Lung (tissue), 12 donors: ENCODE results near the gene HOXD11. TPM values are rescaled to one million over a fixed set of nuclear protein-coding genes. Genes with fewer than 3 reads are reported as not detected.

Experiments used
- ATAC-seq: fragments of 200-7000 bp; cut with Tn5 transposase; one replicate; pipeline ENCODE4 v1.9.1; 2020; ENCODE audit warnings: moderate number of reproducible peaks; ENCODE audit not compliant: insufficient read depth, low FRiP score
- DNase-seq, 3 donors: peaks; one replicate each; pipeline ENCODE4 v3.0.0-alpha.2; 2013 to 2017
- H3K27ac ChIP-seq, 2 donors: one replicate each; pipeline ENCODE4 v1.5.1; 2013; ENCODE audit warnings: mild to moderate bottlenecking in 2 of 2, moderate library complexity in 2 of 2, control low read depth in 1 of 2, inconsistent platforms in 1 of 2, low read depth in 1 of 2, low read length in 1 of 2
- H3K27me3 ChIP-seq, 3 donors: one replicate each; pipeline ENCODE4 v1.5.1; 2013; ENCODE audit warnings: low read length in 2 of 3; ENCODE audit not compliant: control insufficient read depth in 3 of 3, insufficient read depth in 3 of 3
- H3K36me3 ChIP-seq, 4 donors: one replicate each; pipeline ENCODE4 v1.5.1; 2013; ENCODE audit warnings: low read length in 4 of 4, mild to moderate bottlenecking in 1 of 4, moderate library complexity in 1 of 4; ENCODE audit not compliant: control insufficient read depth in 4 of 4, insufficient read depth in 4 of 4
- H3K4me1 ChIP-seq, 5 donors: one replicate each; pipeline ENCODE4 v1.5.1; 2013; ENCODE audit warnings: low read length in 5 of 5, mild to moderate bottlenecking in 2 of 5, moderate library complexity in 1 of 5; ENCODE audit not compliant: control insufficient read depth in 5 of 5, insufficient read depth in 5 of 5
- H3K4me3 ChIP-seq: one replicate; pipeline ENCODE4 v1.5.1; 2013; ENCODE audit warnings: mild to moderate bottlenecking, control low read depth, moderate library complexity
- H3K9ac ChIP-seq, 2 donors: one replicate each; pipeline ENCODE4 v1.5.1; 2013; ENCODE audit warnings: low read length in 2 of 2, control low read depth in 1 of 2; ENCODE audit not compliant: insufficient read depth in 1 of 2
- H3K9me3 ChIP-seq, 4 donors: one replicate each; pipeline ENCODE4 v1.5.1; 2013; ENCODE audit warnings: low read length in 3 of 4, mild to moderate bottlenecking in 1 of 4, moderate library complexity in 1 of 4; ENCODE audit not compliant: control insufficient read depth in 4 of 4, insufficient read depth in 3 of 4
- CTCF ChIP-seq: IDR thresholded peaks from 2 replicates; pipeline ENCODE4 v1.5.1; 2012; ENCODE audit warnings: mild to moderate bottlenecking; ENCODE audit errors: control extremely low read depth, extremely low read depth
- WGBS, 2 donors: extraction: QIAGEN DNeasy Blood & Tissue Kit; methylation state at CpG; one replicate each; pipeline ENCODE4 v1.1.7; 2013; 5-methylcytosine and 5-hydroxymethylcytosine counted together
- polyA plus RNA-seq, 2 donors: library from polyadenylated mRNA; stranded (reverse); fragments of 200-250 nt; gene quantifications; one replicate each; pipeline ENCODE4 v1.2.1, GENCODE V29; 2013
- total RNA-seq, 2 donors: library from RNA; depleted of rRNA in 1 of 2; stranded (reverse); fragments of >200 nt in 1 of 2; gene quantifications; one replicate each; pipeline ENCODE4 v1.2.1, GENCODE V29; 2014 to 2021
- donor health status: control.
- donor health status: control.
- donor health status: Bipolar disorder and iron deficiency.
- donor health status: healthy.
- donor health status: DM: yes; HTN: yes; CAD: no.

Gene HOXD11
- total and polyA plus RNA-seq, 4 donors, result not detected

GRCh38 chr2:176127774-176128072, 20.6 kb downstream of the HOXD11 start:
- Histone ChIP-seq H3K9ac (no peak overlapping the region), H3K4me3 (no peak overlapping the region), H3K27me3 (peaks cover 23 to 85% (median 84%) of the 10 kb centered on the region in 3 donors), H3K4me1 (peaks cover 0 to 15% (median 8%) of the 10 kb centered on the region in 5 donors), H3K27ac (no peak overlapping the region), H3K36me3 (no peaks in the 10 kb centered on the region), H3K9me3 (peaks cover 0 to 7% (median 0%) of the 10 kb centered on the region in 4 donors)
- ATAC-seq, result no peak
- DNase-seq, result no peak
- TF ChIP-seq CTCF, result no peak
- 19 to 22% methylated on average over 4 of the region's 4 CpGs for WGBS, 2 donors

DNA sequence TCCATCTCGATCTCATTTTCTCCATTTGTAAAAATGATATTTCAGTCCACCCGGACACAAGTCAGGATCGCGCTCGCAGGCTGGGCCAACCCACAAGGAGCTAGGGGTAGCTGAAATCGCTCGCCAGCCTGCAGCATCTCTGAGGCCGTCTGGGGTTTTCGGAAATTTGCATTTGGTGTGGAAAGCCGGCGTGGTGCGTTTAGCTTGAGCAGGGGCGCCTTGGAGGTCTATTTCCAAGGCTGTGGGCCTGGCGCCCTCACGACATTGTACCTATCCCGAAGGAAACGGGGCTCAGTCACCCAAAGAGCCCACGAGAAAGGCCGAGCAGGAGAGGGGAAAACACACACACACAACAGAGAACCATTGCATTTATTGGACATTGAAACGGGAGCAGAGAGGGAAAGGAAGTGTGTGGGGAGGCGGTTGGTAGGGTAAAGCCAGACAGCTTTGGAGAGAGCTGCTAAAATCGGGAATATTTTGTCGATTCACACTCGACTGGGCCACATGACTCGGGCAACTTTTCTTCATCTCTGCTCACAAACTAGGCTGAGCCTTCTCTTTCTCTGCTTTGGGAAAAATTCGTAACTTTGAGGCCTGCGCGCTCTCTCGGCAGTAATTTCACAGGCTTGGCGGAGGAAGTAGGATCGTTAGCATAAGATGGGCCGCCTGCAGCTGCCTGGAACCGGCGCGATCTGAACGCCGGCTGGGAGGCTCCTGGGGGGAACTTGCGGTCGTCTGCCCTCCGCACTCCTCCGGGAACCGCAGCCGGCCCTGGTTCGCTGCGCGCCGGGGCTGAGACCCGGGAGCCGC, 21.3 kb downstream of the HOXD11 start:
- peaks cover 23 to 89% (median 88%) of the 10 kb centered on the region in 3 donors for H3K27me3 ChIP-seq
- H3K4me1 ChIP-seq, result peaks cover 0 to 9% (median 5%) of the 10 kb centered on the region in 5 donors
- WGBS, 2 donors, result 8 to 13% methylated on average over 49 of the region's 49 CpGs
- DNase-seq, result peak; percentile 59 to 73 (median 68)
- no peak overlapping the region for H3K4me3 ChIP-seq
- no peak for TF ChIP-seq CTCF
- H3K27ac ChIP-seq, result no peak overlapping the region
- H3K9me3 ChIP-seq, result peaks cover 0 to 4% (median 0%) of the 10 kb centered on the region in 4 donors
- ATAC-seq, result no peak
- no peaks in the 10 kb centered on the region for H3K36me3 ChIP-seq
- no peak overlapping the region for H3K9ac ChIP-seq

- WGBS, 2 donors, result 3 to 4% methylated on average over 62 to 64 of the region's 64 CpGs
- no peak within 1 kb of the TSS for H3K27ac ChIP-seq
- H3K4me3 ChIP-seq, result no peak within 1 kb of the TSS
- no peaks in the 10 kb centered on the region for H3K36me3 ChIP-seq
- peaks cover 0 to 4% (median 0%) of the 10 kb centered on the region in 4 donors for H3K9me3 ChIP-seq
- H3K27me3 ChIP-seq, result peaks cover 23 to 89% (median 88%) of the 10 kb centered on the region in 3 donors
- no peak for TF ChIP-seq CTCF
- DNase-seq (peak in 2 of 3 donors; percentile 66 to 76), ATAC-seq (no peak)
- no peak within 1 kb of the TSS for H3K9ac ChIP-seq
- peaks cover 0 to 8% (median 5%) of the 10 kb centered on the region in 5 donors for H3K4me1 ChIP-seq
Observed at GRCh38 chr2:176128982-176129796, 22.1 kb downstream of the HOXD11 start, which contains the start of gene HOXD8. HOXD8 (plus strand) TSS chr2:176129705; CDS start chr2:176130367, 662 bp downstream.
